GM23338 (cell line): ENCODE data around the gene GSTP1. TPM values are rescaled to one million over a fixed set of nuclear protein-coding genes. Genes with fewer than 3 reads are reported as not detected.

ENCODE experiments used
- ATAC-seq: fragments of 200-7000 bp; cut with Tn5 transposase; 3 replicates; pipeline ENCODE4 v1.9.1; 2020
- DNase-seq: peaks from one replicate; pipeline ENCODE4 v3.0.0-alpha.2; 2015; ENCODE audit warnings: low spot score
- H2AFZ ChIP-seq: fragments of 200-600 bp; sonication (generic); 2 replicates; pipeline ENCODE4 v1.8.0; 2016; ENCODE audit warnings: antibody characterized with exemption, mild to moderate bottlenecking, moderate library complexity
- H3F3A ChIP-seq: fragments of 200-600 bp; sonication (generic); replicated peaks from 2 replicates; pipeline ENCODE4 v1.8.0; 2017; ENCODE audit warnings: antibody characterized with exemption, mixed run types, low read depth
- H3K27ac ChIP-seq: fragments of 200-600 bp; sonication (generic); 2 replicates; pipeline ENCODE4 v1.6.1; 2016; ENCODE audit warnings: low read depth
- H3K27me3 ChIP-seq: fragments of 200-600 bp; sonication (generic); 2 replicates; pipeline ENCODE4 v1.8.0; 2016; ENCODE audit warnings: mild to moderate bottlenecking, mixed run types, moderate library complexity; ENCODE audit not compliant: insufficient read depth
- H3K36me3 ChIP-seq: fragments of 200-600 bp; sonication (generic); 2 replicates; pipeline ENCODE4 v1.8.0; 2016; ENCODE audit warnings: mild to moderate bottlenecking; ENCODE audit not compliant: insufficient read depth
- H3K4me1 ChIP-seq: fragments of 200-600 bp; sonication (generic); 2 replicates; pipeline ENCODE4 v1.8.0; 2016; ENCODE audit warnings: mild to moderate bottlenecking, moderate library complexity; ENCODE audit not compliant: insufficient read depth
- H3K4me2 ChIP-seq: fragments of 200-600 bp; sonication (generic); 2 replicates; pipeline ENCODE4 v1.7.1; 2017; ENCODE audit warnings: mixed run types
- H3K4me3 ChIP-seq: fragments of 200-600 bp; sonication (generic); 2 replicates; pipeline ENCODE4 v1.6.1; 2016; ENCODE audit warnings: mixed run types
- H3K79me2 ChIP-seq: fragments of 200-600 bp; sonication (generic); replicated peaks from 2 replicates; pipeline ENCODE4 v1.8.0; 2017; ENCODE audit warnings: mild to moderate bottlenecking; ENCODE audit not compliant: insufficient read depth
- H3K9me2 ChIP-seq: fragments of 200-600 bp; sonication (generic); 2 replicates; pipeline ENCODE4 v1.8.0; 2017; ENCODE audit not compliant: insufficient read depth
- H4K20me1 ChIP-seq: fragments of 200-600 bp; sonication (generic); replicated peaks from 2 replicates; pipeline ENCODE4 v1.8.0; 2017; ENCODE audit warnings: mild to moderate bottlenecking; ENCODE audit not compliant: insufficient read depth
- H3K27ac Mint-ChIP-seq: 2 replicates; pipeline ENCODE4 v1.8.0; 2020; ENCODE audit warnings: inconsistent platforms, mild to moderate bottlenecking, moderate library complexity, mixed read lengths
- H3K27me3 Mint-ChIP-seq: 3 replicates; pipeline ENCODE4 v1.8.0; 2022; ENCODE audit warnings: low read depth, mild to moderate bottlenecking, moderate library complexity, mixed read lengths, inconsistent platforms; ENCODE audit not compliant: insufficient read depth, poor library complexity
- H3K36me3 Mint-ChIP-seq: 3 replicates; pipeline ENCODE4 v1.8.0; 2021; ENCODE audit warnings: low read depth, mild to moderate bottlenecking, inconsistent platforms, moderate library complexity, mixed read lengths
- H3K4me1 Mint-ChIP-seq: 3 replicates; pipeline ENCODE4 v1.8.0; 2020; ENCODE audit warnings: mild to moderate bottlenecking, inconsistent platforms, mixed read lengths
- H3K4me3 Mint-ChIP-seq: 3 replicates; pipeline ENCODE4 v1.8.0; 2021; ENCODE audit warnings: moderate library complexity, mild to moderate bottlenecking, inconsistent platforms, mixed read lengths
- H3K9me3 Mint-ChIP-seq: 3 replicates; pipeline ENCODE4 v1.8.0; 2020; ENCODE audit warnings: moderate library complexity, mild to moderate bottlenecking, inconsistent platforms, mixed read lengths
- CREB1 ChIP-seq: fragments of 250-450 bp; sonication (Bioruptor Pico); IDR thresholded peaks from 2 replicates; pipeline ENCODE4 v1.5.0; 2020; ENCODE audit warnings: low read depth, mild to moderate bottlenecking, moderate library complexity
- CTCF ChIP-seq, 2 experiments: fragments of 200-600 bp in 1 of 2; sonication (generic) in 1 of 2; conservative IDR thresholded peaks; 2 replicates each; pipeline versions ENCODE4 v1.5.1 to v1.6.1; 2016 to 2017; ENCODE audit warnings: antibody characterized with exemption in 2 of 2, low read depth in 2 of 2, mild to moderate bottlenecking in 2 of 2, moderate library complexity in 1 of 2
- ETS1 ChIP-seq: IDR thresholded peaks from 2 replicates; pipeline ENCODE4 v1.6.1; 2016; ENCODE audit warnings: antibody characterized with exemption
- EZH2 ChIP-seq: fragments of 200-600 bp; sonication (generic); IDR thresholded peaks from one replicate; pipeline ENCODE4 v1.8.0; 2017; ENCODE audit warnings: antibody characterized with exemption, mild to moderate bottlenecking, low read depth; ENCODE audit not compliant: unreplicated experiment
- EZH2phosphoT487 ChIP-seq: fragments of 200-600 bp; sonication (generic); IDR thresholded peaks from one replicate; pipeline ENCODE4 v1.8.1; 2018; ENCODE audit warnings: antibody characterized with exemption; ENCODE audit not compliant: unreplicated experiment
- JUNB ChIP-seq: IDR thresholded peaks from one replicate; pipeline ENCODE4 v1.6.1; 2016; ENCODE audit warnings: antibody characterized with exemption; ENCODE audit not compliant: unreplicated experiment
- NANOG ChIP-seq: IDR thresholded peaks from 2 replicates; pipeline ENCODE4 v1.6.1; 2016; ENCODE audit warnings: antibody characterized with exemption, borderline replicate concordance
- POLR2AphosphoS5 ChIP-seq: IDR thresholded peaks from 2 replicates; pipeline ENCODE4 v1.6.1; 2016; ENCODE audit warnings: antibody characterized with exemption, low read depth
- REST ChIP-seq: IDR thresholded peaks from one replicate; pipeline ENCODE4 v1.6.1; 2018; ENCODE audit warnings: antibody characterized with exemption; ENCODE audit not compliant: unreplicated experiment
- STAT1 ChIP-seq: IDR thresholded peaks from one replicate; pipeline ENCODE4 v1.6.1; 2016; ENCODE audit warnings: antibody characterized with exemption; ENCODE audit not compliant: unreplicated experiment
- ZNF114 ChIP-seq: fragments of 250-450 bp; sonication (Bioruptor Pico); IDR thresholded peaks from 2 replicates; pipeline ENCODE4 v1.5.0; 2020; ENCODE audit warnings: mild to moderate bottlenecking, moderate library complexity
- ZNF331 ChIP-seq: fragments of 250-450 bp; sonication (Bioruptor Pico); IDR thresholded peaks from 2 replicates; pipeline ENCODE4 v1.5.0; 2020; ENCODE audit warnings: low read depth, mild to moderate bottlenecking, moderate library complexity
- ZNF462 ChIP-seq: fragments of 250-450 bp; sonication (Bioruptor Pico); IDR thresholded peaks from 2 replicates; pipeline ENCODE4 v1.5.0; 2020; ENCODE audit warnings: mild to moderate bottlenecking, moderate library complexity
- polyA plus RNA-seq: library from polyadenylated mRNA; unstranded; fragments of >200 nt; fragmentation: Nextera tagmentation; extraction: Ambion mirVana; gene quantifications from 2 replicates; pipeline ENCODE4 v1.2.1, GENCODE V29; 2016
- total RNA-seq: library from RNA; depleted of rRNA; stranded (reverse); fragments of >200 nt; shearing (Covaris generic); gene quantifications from 2 replicates; pipeline ENCODE4 v1.2.3, GENCODE V29; 2014

The GSTP1 gene
- total and polyA plus RNA-seq, 2 experiments from 2014 or later = 1,776 to 1,881 TPM

- Histone ChIP-seq H3K4me1 (peaks cover 19% of the 10 kb centered on the region), H3K9me2 (no peaks in the 10 kb centered on the region), H2AFZ (no peak overlapping the region), H4K20me1 (no peaks in the 10 kb centered on the region), H3F3A (0 out of 2 replicates have a peak, but pooled peaks cover 3% of the 10 kb centered on the region), H3K4me2 (no peak overlapping the region), H3K27me3 (0 out of 2 replicates have a peak, but pooled peaks cover 1% of the 10 kb centered on the region), H3K79me2 (peaks cover 9% of the 10 kb centered on the region; the same call in 1 of the 2 replicates), H3K36me3 (no peaks in the 10 kb centered on the region), H3K27ac (no peak overlapping the region), H3K4me3 (no peak overlapping the region)
- Mint-ChIP-seq H3K36me3 (peaks cover 29% of the 10 kb centered on the region), H3K27me3 (peaks cover 14% of the 10 kb centered on the region), H3K27ac (no peak overlapping the region), H3K9me3 (no peaks in the 10 kb centered on the region; the same call in 2 of the 3 replicates), H3K4me3 (no peak overlapping the region), H3K4me1 (peaks cover 19% of the 10 kb centered on the region)
- DNase-seq (no peak), ATAC-seq (no peak)
- no peak for TF ChIP-seq EZH2
- no peak for TF ChIP-seq CTCF (conservative IDR thresholded peaks at IDR 0.05; ENCODE audit: low read depth in 2 of 2)
- no peak for TF ChIP-seq CREB1 (CRISPR knock-in tag)
- no peak for TF ChIP-seq STAT1
- TF ChIP-seq ZNF331 (CRISPR knock-in tag) = no peak
- no peak for TF ChIP-seq EZH2phosphoT487
- no peak for TF ChIP-seq ETS1
- no peak for TF ChIP-seq NANOG
- TF ChIP-seq REST = no peak
- TF ChIP-seq ZNF462 = no peak
- TF ChIP-seq POLR2AphosphoS5 = no peak
- TF ChIP-seq JUNB = no peak
- no peak for TF ChIP-seq ZNF114 (CRISPR knock-in tag)
Measured at GRCh38 chr11:67610302-67610868, 26.8 kb downstream of the GSTP1 start.
